B cell (primary cell): ENCODE data around the gene GMPPA. TPM values are rescaled to one million over a fixed set of nuclear protein-coding genes. Genes with fewer than 3 reads are reported as not detected.

Source experiments
- ATAC-seq: fragments of 200-7000 bp; cut with Tn5 transposase; one replicate; pipeline ENCODE4 v1.10.0; 2021; ENCODE audit warnings: low read depth, mild to moderate bottlenecking, moderate number of reproducible peaks, moderate library complexity
- CTCF ChIA-PET: fragments of 350-600 bp; sonication (Branson Sonifier 250); formaldehyde crosslinking; loops from one replicate; lab custom pipeline; 2021; ENCODE audit warnings: antibody characterized with exemption, inconsistent platforms; lab: Charles Lee
- POLR2A ChIA-PET: fragments of 350-600 bp; sonication (Branson Sonifier 250); formaldehyde crosslinking; loops from one replicate; lab custom pipeline; 2021; ENCODE audit warnings: antibody characterized with exemption; lab: Charles Lee
- DNase-seq: peaks from one replicate; pipeline ENCODE4 v3.0.0; 2013
- H2AFZ ChIP-seq: 2 replicates; pipeline ENCODE4 v1.6.1; 2012; ENCODE audit warnings: mild to moderate bottlenecking, low read depth, low read length; ENCODE audit not compliant: insufficient read depth, poor library complexity, severe bottlenecking
- H3K27ac ChIP-seq, 2 donors: 1 replicate in 1 of 2; 2 replicates in 1 of 2; pipeline ENCODE4 v1.5.1; 2012 to 2013; ENCODE audit warnings: low read length in 2 of 2, mild to moderate bottlenecking in 2 of 2, moderate library complexity in 1 of 2
- H3K27me3 ChIP-seq, 4 experiments: fragments of 200-600 bp in 1 of 4; sonication (generic) in 1 of 4; replicated peaks in 1 of 4; 1 replicate in 2 of 4; 2 replicates in 2 of 4; pipeline versions ENCODE4 v1.6.1 to v1.7.0; 2013 to 2016; ENCODE audit warnings: low read length in 3 of 4, mild to moderate bottlenecking in 2 of 4, mixed read lengths in 1 of 4, moderate library complexity in 1 of 4; ENCODE audit not compliant: insufficient read depth in 4 of 4, control insufficient read depth in 3 of 4; ENCODE audit errors: control extremely low read depth in 1 of 4
- H3K36me3 ChIP-seq, 2 experiments: replicated peaks in 1 of 2; 1 replicate in 1 of 2; 2 replicates in 1 of 2; pipeline versions ENCODE4 v1.6.1 to v1.7.1; 2013; ENCODE audit warnings: low read length in 1 of 2; ENCODE audit not compliant: insufficient read depth in 2 of 2, control insufficient read depth in 1 of 2; ENCODE audit errors: control extremely low read depth in 1 of 2, extremely low read depth in 1 of 2
- H3K4me1 ChIP-seq, 2 donors: fragments of 200-600 bp in 1 of 2; sonication (generic) in 1 of 2; 1 replicate in 1 of 2; 2 replicates in 1 of 2; pipeline versions ENCODE4 v1.5.1 to v1.6.1; 2013 to 2017; ENCODE audit warnings: low read length in 2 of 2; ENCODE audit not compliant: control insufficient read depth in 2 of 2, insufficient read depth in 2 of 2
- H3K4me2 ChIP-seq: replicated peaks from 2 replicates; pipeline ENCODE3; 2012; ENCODE audit warnings: mild to moderate bottlenecking, low read depth, low read length; ENCODE audit not compliant: poor library complexity, severe bottlenecking
- H3K4me3 ChIP-seq, 5 experiments: fragments of 200-600 bp in 1 of 5; sonication (generic) in 1 of 5; 1 replicate in 3 of 5; 2 replicates in 2 of 5; pipeline versions ENCODE4 v1.5.1 to v1.7.0; 2011 to 2016; ENCODE audit warnings: low read length in 4 of 5, mild to moderate bottlenecking in 4 of 5, low read depth in 2 of 5, control low read depth in 1 of 5, moderate library complexity in 1 of 5; ENCODE audit not compliant: insufficient read depth in 1 of 5; ENCODE audit errors: control extremely low read depth in 1 of 5, extremely low read depth in 1 of 5
- H3K79me2 ChIP-seq: fragments of 200-600 bp; sonication (generic); one replicate; pipeline ENCODE4 v1.6.0; 2016; ENCODE audit warnings: low read length; ENCODE audit not compliant: control insufficient read depth, insufficient read depth
- H3K9ac ChIP-seq: fragments of 200-600 bp; sonication (generic); 2 replicates; pipeline ENCODE4 v1.6.1; 2017; ENCODE audit warnings: mild to moderate bottlenecking, low read length, moderate library complexity
- H3K9me3 ChIP-seq, 3 donors: one replicate each; pipeline versions ENCODE4 v1.6.1 to v1.7.1; 2013; ENCODE audit warnings: low read length in 2 of 3; ENCODE audit not compliant: control insufficient read depth in 2 of 3, insufficient read depth in 1 of 3; ENCODE audit errors: control extremely low read depth in 1 of 3
- H4K20me1 ChIP-seq: 2 replicates; pipeline ENCODE4 v1.6.0; 2012; ENCODE audit warnings: mild to moderate bottlenecking, low read length; ENCODE audit not compliant: insufficient read depth, control insufficient read depth, poor library complexity, severe bottlenecking
- H3K27ac Mint-ChIP-seq: one replicate; pipeline ENCODE4 v1.8.0; 2021; ENCODE audit warnings: mixed read lengths
- H3K27me3 Mint-ChIP-seq: one replicate; pipeline ENCODE4 v1.8.0; 2021; ENCODE audit warnings: mixed read lengths
- H3K4me1 Mint-ChIP-seq: one replicate; pipeline ENCODE4 v1.8.0; 2021; ENCODE audit warnings: mixed read lengths
- H3K4me3 Mint-ChIP-seq: one replicate; pipeline ENCODE4 v1.8.0; 2021; ENCODE audit warnings: mixed read lengths
- H3K9me3 Mint-ChIP-seq: one replicate; pipeline ENCODE4 v1.8.0; 2022; ENCODE audit warnings: mixed read lengths; ENCODE audit not compliant: insufficient read depth
- EZH2 ChIP-seq: IDR thresholded peaks from 2 replicates; pipeline ENCODE4 v1.6.1; 2012; ENCODE audit warnings: borderline replicate concordance, low read depth, mild to moderate bottlenecking, moderate library complexity, low read length; ENCODE audit not compliant: insufficient read depth, poor library complexity, severe bottlenecking
- WGBS: methylation state at CpG from one replicate; pipeline ENCODE4 v1.1.5; 2013; ENCODE audit warnings: missing lambda C conversion rate; ENCODE audit not compliant: insufficient coverage; 5-methylcytosine and 5-hydroxymethylcytosine counted together
- intact Hi-C: fragments of 100-400 bp; cut with micrococcal nuclease; formaldehyde crosslinking; loops from one replicate; pipeline ENCODE4 v1.10.0; 2022
- polyA plus RNA-seq: library from polyadenylated mRNA; depleted of rRNA; stranded (reverse); fragments of >200 nt; gene quantifications from 2 replicates; pipeline ENCODE4 v1.2.3, GENCODE V29; 2012
- total RNA-seq, 2 donors: library from RNA; stranded (reverse); fragments of 120-200 nt in 1 of 2; gene quantifications; 1 replicate in 1 of 2; 2 replicates in 1 of 2; pipeline versions ENCODE4 v1.2.3 to v1.2.4, GENCODE V29; 2013 to 2022
- TF ChIP-seq, protein P1 (sequence below): fragments of 200-600 bp; IDR thresholded peaks from one replicate; pipeline ENCODE4 v1.8.0; 2022; ENCODE audit warnings: antibody characterized with exemption, mild to moderate bottlenecking

GMPPA gene
- total and polyA plus RNA-seq, 2 donors (not counting 1 experiment from before 2014, with no cell fraction given) = 27.8 to 67.9 TPM

DNA sequence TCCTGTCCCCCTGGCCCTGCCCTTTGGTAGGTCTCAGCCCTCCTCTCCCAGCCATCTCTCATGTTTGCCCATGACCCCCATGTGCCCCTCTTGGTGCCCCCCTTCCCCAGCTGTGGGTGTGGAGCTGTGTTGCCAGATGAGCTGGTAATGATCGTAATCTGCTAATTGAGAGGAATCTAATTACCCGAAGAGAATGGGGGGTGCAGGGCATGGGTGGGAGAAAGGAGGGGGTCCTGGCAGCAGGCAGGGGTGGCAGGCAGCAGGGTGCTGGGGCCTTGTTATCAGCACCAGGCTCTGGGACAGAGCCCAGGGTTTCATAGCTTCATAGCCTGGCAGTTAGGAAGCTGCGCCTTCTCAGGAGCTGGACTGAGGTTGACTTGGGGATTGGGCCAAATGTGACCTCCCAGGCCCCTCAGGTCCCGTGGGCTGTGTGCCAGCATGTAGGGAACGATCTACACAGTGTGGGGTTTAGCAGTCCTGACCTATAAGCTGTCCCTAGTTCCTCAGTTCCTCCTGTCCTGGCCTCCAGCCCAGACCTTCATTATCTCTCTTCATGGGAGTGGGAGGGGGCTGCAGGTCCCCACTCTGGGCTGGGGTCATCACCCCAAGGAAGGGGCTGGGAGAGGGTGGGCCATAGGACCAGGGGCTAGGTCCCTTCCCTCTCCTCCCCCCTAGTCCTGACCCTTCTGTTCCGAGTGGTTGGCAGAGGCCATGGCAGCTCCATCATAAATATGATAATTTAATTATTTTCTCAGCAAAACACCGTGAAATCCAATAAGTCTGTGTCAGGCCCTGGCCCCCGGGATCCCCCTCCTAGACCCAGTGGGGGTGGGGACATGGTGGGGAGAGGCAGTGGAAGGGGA is 9.1 kb downstream of the GMPPA start:
- Histone ChIP-seq H3K79me2 (no peaks in the 10 kb centered on the region), H2AFZ (no peak overlapping the region), H3K4me2 (no peak overlapping the region), H4K20me1 (no peaks in the 10 kb centered on the region), H3K9ac (no peak overlapping the region), H3K36me3 (peaks cover 0 to 28% of the 10 kb centered on the region in 2 experiments), H3K4me1 (peaks cover 15 to 26% of the 10 kb centered on the region in 2 donors), H3K27ac (no peak overlapping the region), H3K4me3 (no peak overlapping the region), H3K9me3 (peaks cover 0 to 16% (median 0%) of the 10 kb centered on the region in 3 donors), H3K27me3 (peaks cover 0 to 46% (median 16%) of the 10 kb centered on the region in 4 experiments)
- intact Hi-C loops = no loop called here
- Mint-ChIP-seq H3K27me3 (peaks cover 34% of the 10 kb centered on the region), H3K9me3 (no peaks in the 10 kb centered on the region), H3K4me3 (no peak overlapping the region), H3K27ac (no peak overlapping the region), H3K4me1 (peaks cover 19% of the 10 kb centered on the region)
- WGBS = 93% methylated on average over 3 of the region's 8 CpGs
- DNase-seq (no peak), ATAC-seq (no peak)
- CTCF ChIA-PET = interaction anchor here (1.2 to 2.7 kb wide), 3 partner anchors 12 to 105 kb away, joined by 3 to 15 read pairs (median 4); no protein-coding TSS in a partner anchor
- POLR2A ChIA-PET = interaction anchor here (1.6 kb wide), 1 partner anchor 10 kb away, joined by 3 read pairs; no protein-coding TSS in a partner anchor
- TF ChIP-seq, protein P1, sequence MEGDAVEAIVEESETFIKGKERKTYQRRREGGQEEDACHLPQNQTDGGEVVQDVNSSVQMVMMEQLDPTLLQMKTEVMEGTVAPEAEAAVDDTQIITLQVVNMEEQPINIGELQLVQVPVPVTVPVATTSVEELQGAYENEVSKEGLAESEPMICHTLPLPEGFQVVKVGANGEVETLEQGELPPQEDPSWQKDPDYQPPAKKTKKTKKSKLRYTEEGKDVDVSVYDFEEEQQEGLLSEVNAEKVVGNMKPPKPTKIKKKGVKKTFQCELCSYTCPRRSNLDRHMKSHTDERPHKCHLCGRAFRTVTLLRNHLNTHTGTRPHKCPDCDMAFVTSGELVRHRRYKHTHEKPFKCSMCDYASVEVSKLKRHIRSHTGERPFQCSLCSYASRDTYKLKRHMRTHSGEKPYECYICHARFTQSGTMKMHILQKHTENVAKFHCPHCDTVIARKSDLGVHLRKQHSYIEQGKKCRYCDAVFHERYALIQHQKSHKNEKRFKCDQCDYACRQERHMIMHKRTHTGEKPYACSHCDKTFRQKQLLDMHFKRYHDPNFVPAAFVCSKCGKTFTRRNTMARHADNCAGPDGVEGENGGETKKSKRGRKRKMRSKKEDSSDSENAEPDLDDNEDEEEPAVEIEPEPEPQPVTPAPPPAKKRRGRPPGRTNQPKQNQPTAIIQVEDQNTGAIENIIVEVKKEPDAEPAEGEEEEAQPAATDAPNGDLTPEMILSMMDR = no peak
- TF ChIP-seq EZH2 = no peak

DNA sequence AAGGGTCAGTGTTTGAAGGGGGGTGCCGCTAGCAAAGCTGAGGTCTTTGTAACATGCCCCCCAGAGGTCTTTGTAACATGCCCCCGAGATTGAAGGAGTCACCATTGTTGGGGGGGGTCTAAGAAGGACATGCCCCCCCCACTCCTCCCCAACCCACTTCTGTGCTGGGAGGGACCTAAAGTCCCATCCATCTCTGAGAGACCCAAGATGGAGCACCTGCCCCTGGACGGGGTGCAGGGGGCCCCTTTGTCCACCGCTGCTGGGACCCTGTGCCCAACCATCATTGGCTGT is 9.7 kb downstream of the GMPPA start:
- H3K27ac ChIP-seq = no peak overlapping the region
- DNase-seq (no peak), ATAC-seq (no peak)
- Mint-ChIP-seq H3K4me1 (peaks cover 19% of the 10 kb centered on the region), H3K9me3 (no peaks in the 10 kb centered on the region), H3K4me3 (no peak overlapping the region), H3K27me3 (peaks cover 39% of the 10 kb centered on the region), H3K27ac (no peak overlapping the region)
- peaks cover 0 to 18% (median 0%) of the 10 kb centered on the region in 3 donors for H3K9me3 ChIP-seq
- 100% methylated on average over 1 of the region's 4 CpGs for WGBS
- intact Hi-C loops = no loop called here
- ChIA-PET POLR2A (interaction anchor here (0.9 to 1.6 kb wide), 2 partner anchors 10 to 12 kb away, joined by 3 read pairs; no protein-coding TSS in a partner anchor), CTCF (interaction anchor here (1.4 to 2.7 kb wide), 2 partner anchors 12 to 22 kb away, joined by 4 to 15 read pairs; no protein-coding TSS in a partner anchor)
- peaks cover 0 to 52% (median 18%) of the 10 kb centered on the region in 4 experiments for H3K27me3 ChIP-seq
- TF ChIP-seq, protein P1 = no peak
- TF ChIP-seq EZH2 = no peak
- H3K79me2 ChIP-seq = no peaks in the 10 kb centered on the region
- H3K4me1 ChIP-seq = peaks cover 15 to 30% of the 10 kb centered on the region in 2 donors
- H3K9ac ChIP-seq = no peak overlapping the region
- peaks cover 0 to 28% of the 10 kb centered on the region in 2 experiments for H3K36me3 ChIP-seq
- H4K20me1 ChIP-seq = no peaks in the 10 kb centered on the region
- H3K4me2 ChIP-seq = no peak overlapping the region
- no peak overlapping the region for H3K4me3 ChIP-seq
- no peak overlapping the region for H2AFZ ChIP-seq
